Measurements from ENCODE around the gene MMP20.

- TF ChIP-seq CTCF (IDR thresholded peaks at IDR 0.05): no peak
- no peak for TF ChIP-seq HOXA7 (CRISPR knock-in tag; IDR thresholded peaks at IDR 0.05)
- no peak for TF ChIP-seq MAFK (IDR thresholded peaks at IDR 0.05; ENCODE audit: partially characterized antibody)
- TF ChIP-seq E2F6 (IDR thresholded peaks at IDR 0.05; ENCODE audit: borderline replicate concordance, low read depth): no peak
- TF ChIP-seq JUNB (IDR thresholded peaks at IDR 0.05): no peak
- TF ChIP-seq POLR2AphosphoS2 (conservative IDR thresholded peaks at IDR 0.05; ENCODE audit: low read length): no peak
- no peak for TF ChIP-seq RCOR1 (IDR thresholded peaks at IDR 0.05; ENCODE audit: low read depth, low read length)
- TF ChIP-seq RFX5 (IDR thresholded peaks at IDR 0.05): no peak
Measured at GRCh38 chr11:102643941-102644340, 18.8 kb upstream of the MMP20 start.

All from A549 (cell line).